SK-N-SH treated with all-trans-retinoic acid at 6 μM for 48 hours (cell line): ENCODE results near the gene MAN1A1.

Experiments
- ATAC-seq: fragments of 200-7000 bp; cut with Tn5 transposase; 3 replicates; pipeline ENCODE4 v1.9.1; 2020; ENCODE audit warnings: mild to moderate bottlenecking, moderate library complexity
- ARNTL ChIP-seq: fragments of 450-650 bp; formaldehyde crosslinking; IDR thresholded peaks from 2 replicates; pipeline ENCODE4 v1.5.0; 2020; ENCODE audit warnings: low read depth, mild to moderate bottlenecking, moderate library complexity, borderline replicate concordance
- BACH2 ChIP-seq: fragments of 250-450 bp; sonication (Bioruptor Pico); IDR thresholded peaks from 2 replicates; pipeline ENCODE4 v1.9.0; 2021; ENCODE audit warnings: mild to moderate bottlenecking, borderline replicate concordance
- CSDC2 ChIP-seq: fragments of 250-450 bp; sonication (Bioruptor Pico); IDR thresholded peaks from 2 replicates; pipeline ENCODE4 v1.5.0; 2020; ENCODE audit warnings: mild to moderate bottlenecking, moderate library complexity
- ESRRG ChIP-seq: fragments of 250-450 bp; sonication (Bioruptor Pico); IDR thresholded peaks from 2 replicates; pipeline ENCODE4 v1.6.1; 2021; ENCODE audit warnings: mild to moderate bottlenecking
- GLIS3 ChIP-seq: fragments of 250-450 bp; sonication (Bioruptor Pico); IDR thresholded peaks from 2 replicates; pipeline ENCODE4 v1.5.0; 2020; ENCODE audit warnings: mild to moderate bottlenecking, moderate library complexity
- ISL1 ChIP-seq: fragments of 250-450 bp; sonication (Bioruptor Pico); IDR thresholded peaks from 2 replicates; pipeline ENCODE4 v2.1.2; 2022; ENCODE audit warnings: mild to moderate bottlenecking, moderate library complexity
- OSR1 ChIP-seq: fragments of 250-450 bp; sonication (Bioruptor Pico); IDR thresholded peaks from 2 replicates; pipeline ENCODE4 v1.8.0; 2022; ENCODE audit warnings: moderate library complexity, mild to moderate bottlenecking, inconsistent platforms
- PPARA ChIP-seq: fragments of 250-450 bp; sonication (Bioruptor Pico); IDR thresholded peaks from 2 replicates; pipeline ENCODE4 v1.5.0; 2020; ENCODE audit warnings: mild to moderate bottlenecking, borderline replicate concordance
- RARB ChIP-seq: fragments of 250-450 bp; sonication (Bioruptor Pico); IDR thresholded peaks from 2 replicates; pipeline ENCODE4 v1.8.0; 2021; ENCODE audit warnings: mild to moderate bottlenecking, moderate library complexity
- SNAI2 ChIP-seq: fragments of 250-450 bp; sonication (Bioruptor Pico); IDR thresholded peaks from 2 replicates; pipeline ENCODE4 v1.5.0; 2020; ENCODE audit warnings: mild to moderate bottlenecking, moderate library complexity
- TCF4 ChIP-seq: fragments of 250-450 bp; sonication (Bioruptor Pico); IDR thresholded peaks from 2 replicates; pipeline ENCODE4 v1.8.0; 2021; ENCODE audit warnings: mild to moderate bottlenecking, moderate library complexity, borderline replicate concordance
- TOX ChIP-seq: fragments of 250-450 bp; sonication (Bioruptor Pico); IDR thresholded peaks from 2 replicates; pipeline ENCODE4 v1.8.0; 2021; ENCODE audit warnings: mild to moderate bottlenecking, moderate library complexity, borderline replicate concordance
- ZC3H10 ChIP-seq: fragments of 250-450 bp; sonication (Bioruptor Pico); IDR thresholded peaks from 2 replicates; pipeline ENCODE4 v1.5.1; 2021; ENCODE audit warnings: mild to moderate bottlenecking, moderate library complexity
- ZFP3 ChIP-seq: fragments of 250-450 bp; sonication (Bioruptor Pico); IDR thresholded peaks from 2 replicates; pipeline ENCODE4 v1.5.0; 2020; ENCODE audit warnings: mild to moderate bottlenecking, moderate library complexity
- ZFP30 ChIP-seq: fragments of 450-650 bp; formaldehyde crosslinking; IDR thresholded peaks from 2 replicates; pipeline ENCODE4 v1.5.0; 2022; ENCODE audit warnings: mild to moderate bottlenecking, moderate library complexity
- ZNF565 ChIP-seq: fragments of 450-650 bp; formaldehyde crosslinking; conservative IDR thresholded peaks from 2 replicates; pipeline ENCODE4 v1.5.0; 2020; ENCODE audit warnings: low read depth, mild to moderate bottlenecking, moderate library complexity
- ZNF70 ChIP-seq: fragments of 450-650 bp; formaldehyde crosslinking; IDR thresholded peaks from 2 replicates; pipeline ENCODE4 v1.5.0; 2020; ENCODE audit warnings: mild to moderate bottlenecking, moderate library complexity
- ZNF8 ChIP-seq: fragments of 450-650 bp; formaldehyde crosslinking; IDR thresholded peaks from 2 replicates; pipeline ENCODE4 v1.5.0; 2020; ENCODE audit warnings: mild to moderate bottlenecking, moderate library complexity
- TF ChIP-seq, protein P1 (sequence below): fragments of 250-450 bp; sonication (Bioruptor Pico); IDR thresholded peaks from 2 replicates; pipeline ENCODE4 v1.8.0; 2020; ENCODE audit warnings: mild to moderate bottlenecking, moderate library complexity, borderline replicate concordance
- TF ChIP-seq, protein P2 (sequence below): fragments of 250-450 bp; sonication (Bioruptor Pico); IDR thresholded peaks from 2 replicates; pipeline ENCODE4 v1.8.0; 2021; ENCODE audit warnings: low read depth, mild to moderate bottlenecking, moderate library complexity, borderline replicate concordance
- TF ChIP-seq, protein P3 (sequence below): fragments of 250-450 bp; sonication (Bioruptor Pico); IDR thresholded peaks from 2 replicates; pipeline ENCODE4 v1.5.1; 2021; ENCODE audit warnings: mild to moderate bottlenecking, moderate library complexity
- TF ChIP-seq, protein P4 (sequence below): fragments of 250-450 bp; sonication (Bioruptor Pico); IDR thresholded peaks from 2 replicates; pipeline ENCODE4 v1.5.0; 2020; ENCODE audit warnings: mild to moderate bottlenecking, moderate library complexity
- TF ChIP-seq, protein P5 (sequence below): fragments of 250-450 bp; sonication (Bioruptor Pico); IDR thresholded peaks from 2 replicates; pipeline ENCODE4 v1.5.1; 2020; ENCODE audit warnings: low read depth, mild to moderate bottlenecking, moderate library complexity

Gene MAN1A1

DNA sequence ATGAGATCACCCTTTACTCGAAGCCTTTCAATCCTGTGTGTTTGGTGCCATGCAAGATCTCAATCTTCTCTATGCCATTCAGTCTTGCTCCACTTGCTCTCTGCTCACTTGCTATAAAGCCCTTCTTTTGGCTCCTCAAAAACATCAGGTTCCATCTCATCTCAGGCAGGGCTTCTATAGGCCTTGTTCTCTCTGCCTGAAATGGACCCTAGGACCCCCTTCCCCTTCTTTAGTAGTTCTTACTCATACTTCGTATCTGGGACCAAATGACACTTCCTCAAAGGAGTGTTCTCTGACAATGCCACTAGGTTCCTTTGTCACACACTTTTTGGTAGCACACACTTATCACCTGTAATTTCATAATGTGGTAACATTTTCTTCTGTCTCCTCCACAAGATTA lies 154.4 kb downstream of the MAN1A1 start:
- no peak for ATAC-seq
- TF ChIP-seq ZNF70 (CRISPR knock-in tag) (no peak), ZNF565 (CRISPR knock-in tag) (no peak), ZFP3 (CRISPR knock-in tag) (no peak), OSR1 (CRISPR knock-in tag) (no peak), RARB (CRISPR knock-in tag) (no peak), GLIS3 (no peak), PPARA (CRISPR knock-in tag) (no peak), ISL1 (CRISPR knock-in tag) (no peak), ZNF8 (CRISPR knock-in tag) (no peak), ZFP30 (CRISPR knock-in tag) (no peak), BACH2 (CRISPR knock-in tag) (no peak)

DNA sequence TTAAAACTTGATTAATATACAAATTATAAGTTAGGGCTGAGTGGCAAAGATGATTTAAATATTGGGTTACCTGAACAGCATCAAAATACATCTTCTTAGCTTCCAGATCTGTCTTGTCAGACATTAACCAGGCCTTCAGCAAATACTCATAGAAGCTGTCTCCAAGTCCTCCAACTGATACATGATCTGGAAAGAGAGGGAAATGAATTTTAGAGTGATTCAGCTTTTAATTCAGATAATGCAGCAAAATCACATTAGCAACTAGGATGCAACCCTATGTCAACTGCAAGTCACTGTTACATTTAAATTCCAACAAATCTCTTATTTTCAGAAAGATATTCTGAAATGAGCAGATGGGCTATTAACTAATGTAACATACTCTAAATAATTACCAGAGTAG lies 155.9 kb downstream of the MAN1A1 start:
- ATAC-seq: peak; percentile 56
- TF ChIP-seq, protein P1, sequence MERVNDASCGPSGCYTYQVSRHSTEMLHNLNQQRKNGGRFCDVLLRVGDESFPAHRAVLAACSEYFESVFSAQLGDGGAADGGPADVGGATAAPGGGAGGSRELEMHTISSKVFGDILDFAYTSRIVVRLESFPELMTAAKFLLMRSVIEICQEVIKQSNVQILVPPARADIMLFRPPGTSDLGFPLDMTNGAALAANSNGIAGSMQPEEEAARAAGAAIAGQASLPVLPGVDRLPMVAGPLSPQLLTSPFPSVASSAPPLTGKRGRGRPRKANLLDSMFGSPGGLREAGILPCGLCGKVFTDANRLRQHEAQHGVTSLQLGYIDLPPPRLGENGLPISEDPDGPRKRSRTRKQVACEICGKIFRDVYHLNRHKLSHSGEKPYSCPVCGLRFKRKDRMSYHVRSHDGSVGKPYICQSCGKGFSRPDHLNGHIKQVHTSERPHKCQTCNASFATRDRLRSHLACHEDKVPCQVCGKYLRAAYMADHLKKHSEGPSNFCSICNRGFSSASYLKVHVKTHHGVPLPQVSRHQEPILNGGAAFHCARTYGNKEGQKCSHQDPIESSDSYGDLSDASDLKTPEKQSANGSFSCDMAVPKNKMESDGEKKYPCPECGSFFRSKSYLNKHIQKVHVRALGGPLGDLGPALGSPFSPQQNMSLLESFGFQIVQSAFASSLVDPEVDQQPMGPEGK (CRISPR knock-in tag): peak; percentile 77; the same call in 1 of the 2 replicates
- peak; percentile 88 for TF ChIP-seq TCF4 (CRISPR knock-in tag)
- no peak for TF ChIP-seq ZFP30 (CRISPR knock-in tag)
- no peak for TF ChIP-seq RARB (CRISPR knock-in tag)
- no peak for TF ChIP-seq PPARA (CRISPR knock-in tag)
- TF ChIP-seq ZNF70 (CRISPR knock-in tag): no peak
- TF ChIP-seq, protein P2, sequence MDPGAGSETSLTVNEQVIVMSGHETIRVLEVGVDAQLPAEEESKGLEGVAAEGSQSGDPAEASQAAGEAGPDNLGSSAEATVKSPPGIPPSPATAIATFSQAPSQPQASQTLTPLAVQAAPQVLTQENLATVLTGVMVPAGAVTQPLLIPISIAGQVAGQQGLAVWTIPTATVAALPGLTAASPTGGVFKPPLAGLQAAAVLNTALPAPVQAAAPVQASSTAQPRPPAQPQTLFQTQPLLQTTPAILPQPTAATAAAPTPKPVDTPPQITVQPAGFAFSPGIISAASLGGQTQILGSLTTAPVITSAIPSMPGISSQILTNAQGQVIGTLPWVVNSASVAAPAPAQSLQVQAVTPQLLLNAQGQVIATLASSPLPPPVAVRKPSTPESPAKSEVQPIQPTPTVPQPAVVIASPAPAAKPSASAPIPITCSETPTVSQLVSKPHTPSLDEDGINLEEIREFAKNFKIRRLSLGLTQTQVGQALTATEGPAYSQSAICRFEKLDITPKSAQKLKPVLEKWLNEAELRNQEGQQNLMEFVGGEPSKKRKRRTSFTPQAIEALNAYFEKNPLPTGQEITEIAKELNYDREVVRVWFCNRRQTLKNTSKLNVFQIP: no peak; the same call in 1 of the 2 replicates
- TF ChIP-seq, protein P3, sequence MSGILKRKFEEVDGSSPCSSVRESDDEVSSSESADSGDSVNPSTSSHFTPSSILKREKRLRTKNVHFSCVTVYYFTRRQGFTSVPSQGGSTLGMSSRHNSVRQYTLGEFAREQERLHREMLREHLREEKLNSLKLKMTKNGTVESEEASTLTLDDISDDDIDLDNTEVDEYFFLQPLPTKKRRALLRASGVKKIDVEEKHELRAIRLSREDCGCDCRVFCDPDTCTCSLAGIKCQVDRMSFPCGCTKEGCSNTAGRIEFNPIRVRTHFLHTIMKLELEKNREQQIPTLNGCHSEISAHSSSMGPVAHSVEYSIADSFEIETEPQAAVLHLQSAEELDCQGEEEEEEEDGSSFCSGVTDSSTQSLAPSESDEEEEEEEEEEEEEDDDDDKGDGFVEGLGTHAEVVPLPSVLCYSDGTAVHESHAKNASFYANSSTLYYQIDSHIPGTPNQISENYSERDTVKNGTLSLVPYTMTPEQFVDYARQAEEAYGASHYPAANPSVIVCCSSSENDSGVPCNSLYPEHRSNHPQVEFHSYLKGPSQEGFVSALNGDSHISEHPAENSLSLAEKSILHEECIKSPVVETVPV: 0 out of 2 replicates have a peak, but pooled peaks have one; percentile 41
- TF ChIP-seq ISL1 (CRISPR knock-in tag): peak; percentile 98
- TF ChIP-seq, protein P4, sequence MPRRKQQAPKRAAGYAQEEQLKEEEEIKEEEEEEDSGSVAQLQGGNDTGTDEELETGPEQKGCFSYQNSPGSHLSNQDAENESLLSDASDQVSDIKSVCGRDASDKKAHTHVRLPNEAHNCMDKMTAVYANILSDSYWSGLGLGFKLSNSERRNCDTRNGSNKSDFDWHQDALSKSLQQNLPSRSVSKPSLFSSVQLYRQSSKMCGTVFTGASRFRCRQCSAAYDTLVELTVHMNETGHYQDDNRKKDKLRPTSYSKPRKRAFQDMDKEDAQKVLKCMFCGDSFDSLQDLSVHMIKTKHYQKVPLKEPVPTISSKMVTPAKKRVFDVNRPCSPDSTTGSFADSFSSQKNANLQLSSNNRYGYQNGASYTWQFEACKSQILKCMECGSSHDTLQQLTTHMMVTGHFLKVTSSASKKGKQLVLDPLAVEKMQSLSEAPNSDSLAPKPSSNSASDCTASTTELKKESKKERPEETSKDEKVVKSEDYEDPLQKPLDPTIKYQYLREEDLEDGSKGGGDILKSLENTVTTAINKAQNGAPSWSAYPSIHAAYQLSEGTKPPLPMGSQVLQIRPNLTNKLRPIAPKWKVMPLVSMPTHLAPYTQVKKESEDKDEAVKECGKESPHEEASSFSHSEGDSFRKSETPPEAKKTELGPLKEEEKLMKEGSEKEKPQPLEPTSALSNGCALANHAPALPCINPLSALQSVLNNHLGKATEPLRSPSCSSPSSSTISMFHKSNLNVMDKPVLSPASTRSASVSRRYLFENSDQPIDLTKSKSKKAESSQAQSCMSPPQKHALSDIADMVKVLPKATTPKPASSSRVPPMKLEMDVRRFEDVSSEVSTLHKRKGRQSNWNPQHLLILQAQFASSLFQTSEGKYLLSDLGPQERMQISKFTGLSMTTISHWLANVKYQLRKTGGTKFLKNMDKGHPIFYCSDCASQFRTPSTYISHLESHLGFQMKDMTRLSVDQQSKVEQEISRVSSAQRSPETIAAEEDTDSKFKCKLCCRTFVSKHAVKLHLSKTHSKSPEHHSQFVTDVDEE (CRISPR knock-in tag): peak; percentile 91
- TF ChIP-seq TOX (CRISPR knock-in tag): 0 out of 2 replicates have a peak, but pooled peaks have one; percentile 45
- no peak for TF ChIP-seq ZNF565 (CRISPR knock-in tag)
- peak; percentile 12; the same call in 1 of the 2 replicates for TF ChIP-seq GLIS3
- peak; percentile 16; the same call in 1 of the 2 replicates for TF ChIP-seq SNAI2 (CRISPR knock-in tag)
- peak; percentile 95 for TF ChIP-seq BACH2 (CRISPR knock-in tag)
- TF ChIP-seq ZFP3 (CRISPR knock-in tag): 0 out of 2 replicates have a peak, but pooled peaks have one; percentile 36
- TF ChIP-seq CSDC2 (CRISPR knock-in tag): no peak
- TF ChIP-seq OSR1 (CRISPR knock-in tag): no peak
- TF ChIP-seq, protein P5, sequence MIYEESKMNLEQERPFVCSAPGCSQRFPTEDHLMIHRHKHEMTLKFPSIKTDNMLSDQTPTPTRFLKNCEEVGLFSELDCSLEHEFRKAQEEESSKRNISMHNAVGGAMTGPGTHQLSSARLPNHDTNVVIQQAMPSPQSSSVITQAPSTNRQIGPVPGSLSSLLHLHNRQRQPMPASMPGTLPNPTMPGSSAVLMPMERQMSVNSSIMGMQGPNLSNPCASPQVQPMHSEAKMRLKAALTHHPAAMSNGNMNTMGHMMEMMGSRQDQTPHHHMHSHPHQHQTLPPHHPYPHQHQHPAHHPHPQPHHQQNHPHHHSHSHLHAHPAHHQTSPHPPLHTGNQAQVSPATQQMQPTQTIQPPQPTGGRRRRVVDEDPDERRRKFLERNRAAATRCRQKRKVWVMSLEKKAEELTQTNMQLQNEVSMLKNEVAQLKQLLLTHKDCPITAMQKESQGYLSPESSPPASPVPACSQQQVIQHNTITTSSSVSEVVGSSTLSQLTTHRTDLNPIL (CRISPR knock-in tag): peak; percentile 84
- TF ChIP-seq ZNF8 (CRISPR knock-in tag): no peak
- TF ChIP-seq ESRRG (CRISPR knock-in tag): peak; percentile 35; the same call in 1 of the 2 replicates
- no peak for TF ChIP-seq ARNTL (CRISPR knock-in tag)
- TF ChIP-seq ZC3H10 (CRISPR knock-in tag): peak; percentile 78; the same call in 1 of the 2 replicates
